Loucy (cell line): ENCODE results near the gene NMUR1.

Experiments used
- H2AFZ ChIP-seq: fragments of 200-600 bp; sonication (generic); 2 replicates; pipeline ENCODE4 v1.6.0; 2016; ENCODE audit warnings: antibody characterized with exemption, mild to moderate bottlenecking, low read length, moderate library complexity
- H3F3A ChIP-seq: fragments of 200-600 bp; 2 replicates; pipeline ENCODE4 v1.6.0; 2016; ENCODE audit warnings: antibody characterized with exemption, low read depth, mild to moderate bottlenecking
- H3K27me3 ChIP-seq: fragments of 200-600 bp; sonication (generic); 2 replicates; pipeline ENCODE4 v1.6.1; 2014; ENCODE audit warnings: low read length, mild to moderate bottlenecking; ENCODE audit not compliant: insufficient read depth, poor library complexity, severe bottlenecking
- H3K36me3 ChIP-seq: fragments of 200-600 bp; sonication (generic); 2 replicates; pipeline ENCODE4 v1.6.1; 2016; ENCODE audit warnings: low read length; ENCODE audit not compliant: insufficient read depth
- H3K4me1 ChIP-seq: fragments of 200-600 bp; sonication (generic); 2 replicates; pipeline ENCODE4 v1.5.1; 2014; ENCODE audit warnings: low read length, mild to moderate bottlenecking; ENCODE audit not compliant: insufficient read depth, poor library complexity, severe bottlenecking
- H3K4me2 ChIP-seq: fragments of 200-600 bp; sonication (generic); 2 replicates; pipeline ENCODE4 v1.6.0; 2014; ENCODE audit warnings: antibody characterized with exemption, low read length, low read depth, mild to moderate bottlenecking; ENCODE audit not compliant: poor library complexity, severe bottlenecking
- H3K4me3 ChIP-seq: fragments of 200-600 bp; sonication (generic); 2 replicates; pipeline ENCODE4 v1.5.1; 2014; ENCODE audit warnings: low read length, mild to moderate bottlenecking, mixed read lengths; ENCODE audit not compliant: poor library complexity, severe bottlenecking
- H3K79me2 ChIP-seq: fragments of 200-600 bp; sonication (generic); 2 replicates; pipeline ENCODE4 v1.6.1; 2014; ENCODE audit warnings: low read length; ENCODE audit not compliant: insufficient read depth
- H3K9ac ChIP-seq: fragments of 200-600 bp; sonication (generic); 2 replicates; pipeline ENCODE4 v1.6.0; 2014; ENCODE audit warnings: mild to moderate bottlenecking, low read depth, low read length, moderate library complexity; ENCODE audit not compliant: poor library complexity, severe bottlenecking
- H3K9me2 ChIP-seq: fragments of 200-600 bp; sonication (generic); replicated peaks from 2 replicates; pipeline ENCODE4 v1.6.1; 2016; ENCODE audit warnings: low read depth, low read length, mixed read lengths
- H3K9me3 ChIP-seq: fragments of 200-600 bp; sonication (generic); 2 replicates; pipeline ENCODE4 v1.6.1; 2014; ENCODE audit warnings: mild to moderate bottlenecking, antibody characterized with exemption, low read length, low read depth; ENCODE audit not compliant: insufficient read depth
- H4K20me1 ChIP-seq: fragments of 200-600 bp; sonication (generic); 2 replicates; pipeline ENCODE4 v1.6.0; 2014; ENCODE audit warnings: antibody characterized with exemption, low read length, mild to moderate bottlenecking; ENCODE audit not compliant: insufficient read depth, poor library complexity, severe bottlenecking
- CTCF ChIP-seq: fragments of 200-600 bp; sonication (generic); conservative IDR thresholded peaks from 2 replicates; pipeline ENCODE4 v1.5.1; 2014; ENCODE audit warnings: mild to moderate bottlenecking, antibody characterized with exemption, low read length
- EZH2phosphoT487 ChIP-seq: fragments of 200-600 bp; IDR thresholded peaks from 2 replicates; pipeline ENCODE4 v1.6.1; 2018; ENCODE audit warnings: antibody characterized with exemption, mild to moderate bottlenecking, moderate library complexity, borderline replicate concordance

Gene NMUR1

GRCh38 chr2:231576465-231576864 is 46.2 kb upstream of the NMUR1 start:
- Histone ChIP-seq H3K4me1 (peaks cover 5% of the 10 kb centered on the region), H3K9me3 (no peaks in the 10 kb centered on the region), H3K79me2 (no peaks in the 10 kb centered on the region), H4K20me1 (no peaks in the 10 kb centered on the region), H3F3A (no peaks in the 10 kb centered on the region), H3K9ac (no peak overlapping the region), H3K36me3 (no peaks in the 10 kb centered on the region), H2AFZ (no peak overlapping the region), H3K4me2 (no peak overlapping the region), H3K4me3 (no peak overlapping the region), H3K9me2 (no peaks in the 10 kb centered on the region), H3K27me3 (no peaks in the 10 kb centered on the region)
- no peak for TF ChIP-seq EZH2phosphoT487
- TF ChIP-seq CTCF, result no peak

DNA sequence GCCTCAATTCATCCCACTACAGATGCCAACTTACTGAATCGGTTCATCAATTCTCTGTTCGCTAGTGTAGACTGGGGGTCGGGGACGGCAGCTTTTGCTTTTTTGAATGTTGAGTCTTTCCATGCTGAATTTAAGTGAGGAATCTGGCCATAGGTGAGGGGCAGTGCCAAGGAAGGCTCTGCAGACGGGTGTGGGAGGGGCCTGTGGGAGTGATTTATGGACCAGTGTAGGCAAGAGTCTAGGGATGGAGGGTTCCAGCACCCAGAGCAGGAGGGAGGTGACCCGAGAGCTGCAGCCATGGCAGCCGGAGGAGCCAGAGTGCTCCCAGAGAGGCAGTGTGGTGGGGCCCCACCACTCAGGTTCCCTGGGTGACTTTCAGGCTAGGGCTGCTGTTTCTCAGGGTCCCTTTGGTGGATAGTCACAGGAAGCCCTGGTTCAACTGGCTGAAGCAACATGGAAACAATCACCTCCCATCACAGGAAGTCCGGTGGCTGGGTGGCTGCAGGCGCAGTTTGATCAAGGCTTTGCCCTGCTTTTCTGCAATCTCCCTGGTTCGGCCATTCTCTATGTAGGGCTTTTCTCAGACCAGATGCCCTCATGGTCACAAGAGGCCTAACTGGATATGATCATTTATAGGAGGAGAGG is 45.5 kb upstream of the NMUR1 start:
- H3K4me3 ChIP-seq, result no peak overlapping the region
- H3K9ac ChIP-seq, result no peak overlapping the region
- H3K4me2 ChIP-seq, result no peak overlapping the region
- H4K20me1 ChIP-seq, result no peaks in the 10 kb centered on the region
- no peaks in the 10 kb centered on the region for H3K79me2 ChIP-seq
- TF ChIP-seq CTCF, result no peak
- no peaks in the 10 kb centered on the region for H3K9me3 ChIP-seq
- peaks cover 5% of the 10 kb centered on the region for H3K4me1 ChIP-seq
- H3F3A ChIP-seq, result no peaks in the 10 kb centered on the region
- no peak overlapping the region for H2AFZ ChIP-seq
- no peaks in the 10 kb centered on the region for H3K36me3 ChIP-seq
- no peaks in the 10 kb centered on the region for H3K27me3 ChIP-seq
- no peaks in the 10 kb centered on the region for H3K9me2 ChIP-seq

GRCh38 chr2:231573698-231574421 is 43.6 kb upstream of the NMUR1 start:
- TF ChIP-seq EZH2phosphoT487 (no peak), CTCF (no peak)
- Histone ChIP-seq H3K9me3 (no peaks in the 10 kb centered on the region), H3K4me2 (no peak overlapping the region), H3K27me3 (no peaks in the 10 kb centered on the region), H4K20me1 (no peaks in the 10 kb centered on the region), H3K79me2 (no peaks in the 10 kb centered on the region), H3K4me3 (no peak overlapping the region), H3K4me1 (peaks cover 5% of the 10 kb centered on the region), H3F3A (no peaks in the 10 kb centered on the region), H3K9me2 (no peaks in the 10 kb centered on the region), H3K9ac (no peak overlapping the region), H3K36me3 (no peaks in the 10 kb centered on the region), H2AFZ (no peak overlapping the region)
